ENCODE data around the gene CCDC73. TPM values are rescaled to one million over a fixed set of nuclear protein-coding genes. Genes with fewer than 3 reads are reported as not detected.

The CCDC73 gene
- total RNA-seq, 1 donor from 2014 or later = not detected

- Mint-ChIP-seq H3K4me3 (ENCODE audit: low read depth) (no peak overlapping the region), H3K4me1 (ENCODE audit: low read depth) (peaks cover 5% of the 10 kb centered on the region)
- DNase-seq (ENCODE audit: low spot score, unreplicated experiment) = no peak
These were observed 42.5 kb downstream of the CCDC73 start for GRCh38 chr11:32752001-32752400.

GRCh38 chr11:32751381-32751780 lies 43.1 kb downstream of the CCDC73 start:
- Mint-ChIP-seq H3K9me3 (ENCODE audit: low read depth) (peaks cover 14% of the 10 kb centered on the region), H3K4me3 (ENCODE audit: low read depth) (no peak overlapping the region), H3K36me3 (ENCODE audit: insufficient read depth) (no peaks in the 10 kb centered on the region), H3K27me3 (peaks cover 6% of the 10 kb centered on the region), H3K27ac (no peak overlapping the region), H3K4me1 (ENCODE audit: low read depth) (peaks cover 5% of the 10 kb centered on the region)
- no peak for DNase-seq (ENCODE audit: low spot score, unreplicated experiment)
- no peak for TF ChIP-seq CTCF (IDR thresholded peaks at IDR 0.05; ENCODE audit: unreplicated experiment)

More at GRCh38 chr11:32752001-32752400, 42.5 kb downstream of the CCDC73 start:
- Mint-ChIP-seq H3K27ac (no peak overlapping the region), H3K27me3 (peaks cover 6% of the 10 kb centered on the region), H3K9me3 (ENCODE audit: low read depth) (peaks cover 11% of the 10 kb centered on the region), H3K36me3 (ENCODE audit: insufficient read depth) (no peaks in the 10 kb centered on the region)
- no peak for TF ChIP-seq CTCF (IDR thresholded peaks at IDR 0.05; ENCODE audit: unreplicated experiment)

- H3K4me1 Mint-ChIP-seq (ENCODE audit: low read depth) = peaks cover 8% of the 10 kb centered on the region
- no peak for DNase-seq (ENCODE audit: low spot score, unreplicated experiment)
- H3K27me3 Mint-ChIP-seq = no peaks in the 10 kb centered on the region
- H3K27ac Mint-ChIP-seq = no peak overlapping the region
- no peak overlapping the region for H3K4me3 Mint-ChIP-seq (ENCODE audit: low read depth)
- no peak for TF ChIP-seq CTCF (IDR thresholded peaks at IDR 0.05; ENCODE audit: unreplicated experiment)
- peaks cover 9% of the 10 kb centered on the region for H3K9me3 Mint-ChIP-seq (ENCODE audit: low read depth)
- H3K36me3 Mint-ChIP-seq (ENCODE audit: insufficient read depth) = no peaks in the 10 kb centered on the region
These were observed 64.5 kb downstream of the CCDC73 start for GRCh38 chr11:32729976-32730375.

- Mint-ChIP-seq H3K27me3 (peaks cover 3% of the 10 kb centered on the region), H3K4me3 (ENCODE audit: low read depth) (no peak overlapping the region), H3K36me3 (ENCODE audit: insufficient read depth) (no peaks in the 10 kb centered on the region), H3K4me1 (ENCODE audit: low read depth) (no peaks in the 10 kb centered on the region), H3K9me3 (ENCODE audit: low read depth) (no peaks in the 10 kb centered on the region), H3K27ac (no peak overlapping the region)
- no peak for TF ChIP-seq CTCF (IDR thresholded peaks at IDR 0.05; ENCODE audit: unreplicated experiment)
- DNase-seq (ENCODE audit: low spot score, unreplicated experiment) = no peak
These were observed 71.1 kb downstream of the CCDC73 start for GRCh38 chr11:32723332-32723731.

GRCh38 chr11:32722255-32722654 lies 72.2 kb downstream of the CCDC73 start:
- no peak overlapping the region for H3K4me3 Mint-ChIP-seq (ENCODE audit: low read depth)
- H3K27ac Mint-ChIP-seq = no peak overlapping the region
- peaks cover 6% of the 10 kb centered on the region for H3K27me3 Mint-ChIP-seq
- no peak for TF ChIP-seq CTCF (IDR thresholded peaks at IDR 0.05; ENCODE audit: unreplicated experiment)
- H3K9me3 Mint-ChIP-seq (ENCODE audit: low read depth) = no peaks in the 10 kb centered on the region
- DNase-seq (ENCODE audit: low spot score, unreplicated experiment) = no peak
- H3K4me1 Mint-ChIP-seq (ENCODE audit: low read depth) = no peaks in the 10 kb centered on the region
- no peaks in the 10 kb centered on the region for H3K36me3 Mint-ChIP-seq (ENCODE audit: insufficient read depth)
